Transverse colon (tissue), 4 donors: ENCODE results near the gene SULT4A1.

Source experiments
- CTCF ChIP-seq, 5 experiments: fragments of 200-600 bp in 3 of 5; fragments of 450-650 bp in 2 of 5; sonication (generic) in 3 of 5; IDR thresholded peaks; 1 replicate in 2 of 5; 2 replicates in 3 of 5; pipeline ENCODE4 v1.5.1; 2016 to 2017; ENCODE audit warnings: antibody characterized with exemption in 5 of 5, inconsistent platforms in 3 of 5, mild to moderate bottlenecking in 2 of 5, moderate library complexity in 1 of 5
- POLR2AphosphoS5 ChIP-seq, 3 donors: sonication (generic); formaldehyde crosslinking; IDR thresholded peaks; one replicate each; pipeline ENCODE4 v1.6.1; 2016; ENCODE audit warnings: antibody characterized with exemption in 3 of 3

- TF ChIP-seq POLR2AphosphoS5 (IDR thresholded peaks at IDR 0.05) (no peak), CTCF (IDR thresholded peaks at IDR 0.05) (no peak)
Measured at GRCh38 chr22:43883719-43884415, 21.6 kb upstream of the SULT4A1 start.
